Measurements from ENCODE around the gene MAPK8. TPM values are rescaled to one million over a fixed set of nuclear protein-coding genes. Genes with fewer than 3 reads are reported as not detected.

Gene MAPK8
- total RNA-seq, 2 experiments from 2014 or later, result 29.1 to 40.5 TPM

DNA sequence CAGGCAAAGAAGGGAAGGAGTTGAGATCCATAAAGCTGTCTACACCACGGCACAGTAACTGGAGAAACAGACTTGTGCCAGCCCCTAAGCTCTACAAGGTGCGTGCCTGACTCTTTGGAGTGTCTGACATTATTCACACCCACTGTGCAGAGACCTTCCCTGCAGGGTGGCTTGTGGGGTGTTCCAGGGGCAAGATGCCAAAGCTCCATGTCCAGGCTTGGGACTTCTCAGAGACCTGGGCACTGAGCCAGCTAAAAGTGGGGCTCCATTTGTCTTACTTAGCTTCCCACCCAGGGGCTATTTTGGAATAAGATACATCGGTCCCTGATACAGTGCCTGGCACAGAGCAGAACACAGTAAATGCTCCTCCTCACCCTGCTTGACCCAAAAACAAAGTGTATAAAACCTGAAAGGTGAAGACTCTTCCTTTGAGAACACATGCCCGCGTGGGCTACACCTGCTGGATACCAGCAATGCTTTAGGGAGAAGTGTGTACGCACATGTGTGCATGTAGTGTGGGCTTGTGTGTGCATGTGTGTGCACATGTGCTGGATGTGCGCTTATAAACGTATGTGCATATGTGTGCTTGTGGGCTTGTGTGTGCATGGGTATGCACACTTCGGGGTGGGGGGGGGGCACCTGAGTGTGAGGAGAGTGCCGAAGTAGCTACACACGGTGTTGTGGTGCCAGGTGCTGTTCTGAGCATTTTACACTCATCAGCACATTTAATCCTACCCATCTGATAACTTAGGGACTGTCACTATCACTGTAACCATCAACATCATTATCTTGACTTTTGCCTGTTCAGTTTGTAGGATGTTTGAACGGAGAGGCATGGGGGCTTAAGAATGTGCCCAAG lies 155.4 kb downstream of the MAPK8 start:
- ChIA-PET CTCF (ENCODE audit: unreplicated experiment) (no interaction called here), POLR2A (no interaction called here)
- DNase-seq (ENCODE audit: low spot score), result no peak
- Histone ChIP-seq H3K9me2 (ENCODE audit: insufficient read depth, low read length) (no peaks in the 10 kb centered on the region), H2AFZ (ENCODE audit: low read length) (no peak overlapping the region), H3K4me2 (ENCODE audit: low read length) (no peak overlapping the region), H3K36me3 (ENCODE audit: insufficient read depth, low read length) (no peaks in the 10 kb centered on the region), H4K20me1 (ENCODE audit: insufficient read depth, low read length) (no peaks in the 10 kb centered on the region), H3K9me3 (ENCODE audit: low read length) (no peaks in the 10 kb centered on the region), H3K4me3 (ENCODE audit: low read depth, low read length, poor library complexity, severe bottlenecking) (no peak overlapping the region), H3K4me1 (ENCODE audit: insufficient read depth, low read length, poor library complexity, severe bottlenecking) (no peaks in the 10 kb centered on the region), H3K79me2 (ENCODE audit: insufficient read depth, low read depth, low read length) (no peaks in the 10 kb centered on the region), H3K27ac (ENCODE audit: low read depth, low read length, poor library complexity, severe bottlenecking) (no peak overlapping the region)
- no TSS peak for BruUV-seq (replicated peaks)
- intact Hi-C loops (cut with micrococcal nuclease; ENCODE audit: unreplicated experiment), result no loop called here
- TF ChIP-seq EZH2phosphoT487 (IDR thresholded peaks at IDR 0.05; ENCODE audit: borderline replicate concordance, low read depth, low read length), result no peak

DNA sequence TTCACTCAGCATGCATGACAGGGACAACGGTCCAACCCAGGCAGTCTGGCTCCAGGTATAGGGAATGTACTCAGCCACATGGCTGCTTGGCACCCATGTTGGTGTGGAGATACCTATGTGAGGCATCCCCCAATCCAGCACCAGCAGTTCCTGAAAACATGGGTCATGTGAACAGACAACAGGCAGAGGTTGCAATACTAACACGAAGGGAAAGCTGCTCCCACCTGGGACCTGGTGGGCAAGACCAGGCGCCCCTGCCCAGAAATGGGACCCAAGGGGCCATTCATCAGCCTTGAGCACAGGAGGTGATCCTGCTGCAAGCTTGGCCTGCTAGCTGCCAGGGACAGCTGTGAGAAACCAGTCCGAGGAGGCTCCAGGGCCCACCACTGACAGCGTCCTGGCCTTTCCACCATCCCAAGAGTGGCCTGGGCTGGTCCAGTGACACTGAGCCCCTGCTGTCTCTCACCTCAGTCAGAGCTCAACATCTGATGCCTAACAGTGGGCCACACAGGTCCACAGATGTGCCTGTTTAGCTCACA lies 156.1 kb downstream of the MAPK8 start:
- Histone ChIP-seq H3K79me2 (ENCODE audit: insufficient read depth, low read depth, low read length) (no peaks in the 10 kb centered on the region), H2AFZ (ENCODE audit: low read length) (no peak overlapping the region), H4K20me1 (ENCODE audit: insufficient read depth, low read length) (no peaks in the 10 kb centered on the region), H3K9me2 (ENCODE audit: insufficient read depth, low read length) (no peaks in the 10 kb centered on the region), H3K4me1 (ENCODE audit: insufficient read depth, low read length, poor library complexity, severe bottlenecking) (no peaks in the 10 kb centered on the region), H3K9me3 (ENCODE audit: low read length) (no peaks in the 10 kb centered on the region), H3K36me3 (ENCODE audit: insufficient read depth, low read length) (no peaks in the 10 kb centered on the region), H3K27ac (ENCODE audit: low read depth, low read length, poor library complexity, severe bottlenecking) (no peak overlapping the region), H3K4me2 (ENCODE audit: low read length) (no peak overlapping the region), H3K4me3 (ENCODE audit: low read depth, low read length, poor library complexity, severe bottlenecking) (no peak overlapping the region)
- BruUV-seq (replicated peaks), result no TSS peak
- intact Hi-C loops (cut with micrococcal nuclease; ENCODE audit: unreplicated experiment), result no loop called here
- TF ChIP-seq, protein P1, sequence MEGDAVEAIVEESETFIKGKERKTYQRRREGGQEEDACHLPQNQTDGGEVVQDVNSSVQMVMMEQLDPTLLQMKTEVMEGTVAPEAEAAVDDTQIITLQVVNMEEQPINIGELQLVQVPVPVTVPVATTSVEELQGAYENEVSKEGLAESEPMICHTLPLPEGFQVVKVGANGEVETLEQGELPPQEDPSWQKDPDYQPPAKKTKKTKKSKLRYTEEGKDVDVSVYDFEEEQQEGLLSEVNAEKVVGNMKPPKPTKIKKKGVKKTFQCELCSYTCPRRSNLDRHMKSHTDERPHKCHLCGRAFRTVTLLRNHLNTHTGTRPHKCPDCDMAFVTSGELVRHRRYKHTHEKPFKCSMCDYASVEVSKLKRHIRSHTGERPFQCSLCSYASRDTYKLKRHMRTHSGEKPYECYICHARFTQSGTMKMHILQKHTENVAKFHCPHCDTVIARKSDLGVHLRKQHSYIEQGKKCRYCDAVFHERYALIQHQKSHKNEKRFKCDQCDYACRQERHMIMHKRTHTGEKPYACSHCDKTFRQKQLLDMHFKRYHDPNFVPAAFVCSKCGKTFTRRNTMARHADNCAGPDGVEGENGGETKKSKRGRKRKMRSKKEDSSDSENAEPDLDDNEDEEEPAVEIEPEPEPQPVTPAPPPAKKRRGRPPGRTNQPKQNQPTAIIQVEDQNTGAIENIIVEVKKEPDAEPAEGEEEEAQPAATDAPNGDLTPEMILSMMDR (conservative IDR thresholded peaks at IDR 0.05; ENCODE audit: low read length), result no peak
- no peak for TF ChIP-seq EZH2phosphoT487 (IDR thresholded peaks at IDR 0.05; ENCODE audit: borderline replicate concordance, low read depth, low read length)
- DNase-seq (ENCODE audit: low spot score), result no peak
- ChIA-PET CTCF (ENCODE audit: unreplicated experiment) (no interaction called here), POLR2A (no interaction called here)

DNA sequence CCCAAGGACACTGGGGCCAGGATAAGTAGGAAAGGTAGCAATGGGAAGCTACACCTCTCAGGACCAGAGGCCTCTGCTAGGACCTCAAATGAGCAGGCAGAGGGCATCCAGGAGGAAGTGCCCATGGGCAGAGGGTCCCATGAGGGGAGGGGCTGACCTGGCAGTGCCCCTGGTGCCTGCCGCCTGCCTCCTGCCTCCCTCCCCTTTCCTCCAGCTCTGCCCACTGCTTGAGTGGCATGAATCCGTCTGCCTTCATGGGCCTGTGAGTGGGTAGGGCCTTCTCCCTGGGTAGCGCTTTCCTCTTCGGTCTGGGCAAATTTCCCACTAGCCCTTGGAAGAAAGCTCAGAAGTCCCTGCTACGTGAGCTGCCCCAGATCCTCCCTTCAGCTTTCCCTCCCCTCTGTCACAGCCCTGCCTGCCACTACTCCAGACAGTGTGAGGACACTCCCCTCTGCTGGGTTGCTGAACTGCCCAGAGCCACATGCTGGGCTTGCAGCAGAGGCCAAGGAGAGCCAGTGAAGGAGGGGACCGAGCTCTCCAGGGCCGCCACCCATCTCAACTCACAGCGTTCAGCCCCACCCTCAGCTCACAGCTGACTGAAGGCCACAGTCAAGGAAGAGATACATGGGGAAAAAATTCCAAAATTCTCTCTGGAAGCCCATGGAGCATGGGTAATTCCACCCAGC lies 157.0 kb downstream of the MAPK8 start:
- H3K9me2 ChIP-seq (ENCODE audit: insufficient read depth, low read length), result no peaks in the 10 kb centered on the region
- H3K27ac ChIP-seq (ENCODE audit: low read depth, low read length, poor library complexity, severe bottlenecking), result no peak overlapping the region
- BruUV-seq (replicated peaks), result no TSS peak
- no peaks in the 10 kb centered on the region for H3K79me2 ChIP-seq (ENCODE audit: insufficient read depth, low read depth, low read length)
- no peaks in the 10 kb centered on the region for H3K4me1 ChIP-seq (ENCODE audit: insufficient read depth, low read length, poor library complexity, severe bottlenecking)
- no peak for TF ChIP-seq EZH2phosphoT487 (IDR thresholded peaks at IDR 0.05; ENCODE audit: borderline replicate concordance, low read depth, low read length)
- TF ChIP-seq, protein P1 (conservative IDR thresholded peaks at IDR 0.05; ENCODE audit: low read length), result no peak
- H2AFZ ChIP-seq (ENCODE audit: low read length), result no peak overlapping the region
- intact Hi-C loops (cut with micrococcal nuclease; ENCODE audit: unreplicated experiment), result no loop called here
- H3K4me2 ChIP-seq (ENCODE audit: low read length), result no peak overlapping the region
- ChIA-PET CTCF (ENCODE audit: unreplicated experiment) (no interaction called here), POLR2A (no interaction called here)
- no peak for DNase-seq (ENCODE audit: low spot score)
- H3K36me3 ChIP-seq (ENCODE audit: insufficient read depth, low read length), result no peaks in the 10 kb centered on the region
- no peak overlapping the region for H3K4me3 ChIP-seq (ENCODE audit: low read depth, low read length, poor library complexity, severe bottlenecking)
- H4K20me1 ChIP-seq (ENCODE audit: insufficient read depth, low read length), result no peaks in the 10 kb centered on the region
- no peaks in the 10 kb centered on the region for H3K9me3 ChIP-seq (ENCODE audit: low read length)

All from OCI-LY7 (cell line).